Anterior cingulate cortex (tissue), 58 donors: ENCODE measurements around the gene GLI3.

Experiments used
- DNase-seq, 58 donors: peaks; one replicate each; lab custom pipeline; 2025; lab: John Stamatoyannopoulos, UW

The GLI3 gene

DNA sequence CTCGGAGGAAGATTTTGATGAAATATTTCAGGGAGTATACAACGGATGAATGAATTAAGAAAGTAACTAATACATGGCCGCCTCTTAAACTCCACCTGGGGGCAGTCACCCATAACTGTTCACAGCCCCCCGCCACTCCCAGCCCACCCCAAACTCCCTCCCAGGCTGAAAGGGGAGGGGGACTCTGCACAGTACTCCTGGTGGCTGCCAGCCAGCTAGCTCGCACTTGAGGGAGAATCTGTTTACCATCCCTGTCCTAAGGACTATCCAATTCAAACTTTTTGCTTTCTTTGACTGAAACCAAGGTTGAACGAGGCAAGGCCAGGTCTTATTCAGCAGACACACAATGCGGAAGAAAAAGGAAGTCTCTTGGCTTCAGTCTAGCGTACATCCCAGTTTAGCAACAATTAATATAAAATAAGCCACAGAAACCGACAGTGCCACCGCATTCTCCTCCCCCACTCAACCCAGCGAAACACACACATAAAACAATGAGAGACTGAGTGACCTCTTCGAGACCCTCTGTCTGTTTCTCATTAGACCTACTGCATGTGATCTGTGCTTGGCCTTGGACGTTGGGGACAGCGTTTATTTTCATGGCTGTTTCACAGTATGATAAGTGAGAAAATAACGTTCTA lies 219.5 kb downstream of the GLI3 start:
- no peak for DNase-seq

DNA sequence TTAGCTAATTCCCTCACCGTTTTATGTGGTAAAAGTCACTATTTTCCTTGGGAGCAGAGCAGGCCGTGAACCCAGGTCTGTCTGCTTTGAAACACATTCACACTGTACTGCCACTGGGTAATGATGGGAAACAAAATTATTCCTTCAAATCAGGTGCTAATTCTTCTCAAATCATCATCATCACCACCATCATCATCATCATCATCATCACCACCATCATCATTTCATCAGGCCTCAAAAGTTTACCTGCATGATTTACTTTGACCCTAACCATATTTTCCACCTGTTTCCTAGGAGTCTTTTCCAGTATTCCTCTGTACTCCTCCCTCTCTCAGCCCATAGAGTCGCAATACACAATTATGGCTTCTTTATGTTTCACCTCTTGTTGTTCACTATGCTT lies 220.5 kb downstream of the GLI3 start:
- DNase-seq: no peak

DNA sequence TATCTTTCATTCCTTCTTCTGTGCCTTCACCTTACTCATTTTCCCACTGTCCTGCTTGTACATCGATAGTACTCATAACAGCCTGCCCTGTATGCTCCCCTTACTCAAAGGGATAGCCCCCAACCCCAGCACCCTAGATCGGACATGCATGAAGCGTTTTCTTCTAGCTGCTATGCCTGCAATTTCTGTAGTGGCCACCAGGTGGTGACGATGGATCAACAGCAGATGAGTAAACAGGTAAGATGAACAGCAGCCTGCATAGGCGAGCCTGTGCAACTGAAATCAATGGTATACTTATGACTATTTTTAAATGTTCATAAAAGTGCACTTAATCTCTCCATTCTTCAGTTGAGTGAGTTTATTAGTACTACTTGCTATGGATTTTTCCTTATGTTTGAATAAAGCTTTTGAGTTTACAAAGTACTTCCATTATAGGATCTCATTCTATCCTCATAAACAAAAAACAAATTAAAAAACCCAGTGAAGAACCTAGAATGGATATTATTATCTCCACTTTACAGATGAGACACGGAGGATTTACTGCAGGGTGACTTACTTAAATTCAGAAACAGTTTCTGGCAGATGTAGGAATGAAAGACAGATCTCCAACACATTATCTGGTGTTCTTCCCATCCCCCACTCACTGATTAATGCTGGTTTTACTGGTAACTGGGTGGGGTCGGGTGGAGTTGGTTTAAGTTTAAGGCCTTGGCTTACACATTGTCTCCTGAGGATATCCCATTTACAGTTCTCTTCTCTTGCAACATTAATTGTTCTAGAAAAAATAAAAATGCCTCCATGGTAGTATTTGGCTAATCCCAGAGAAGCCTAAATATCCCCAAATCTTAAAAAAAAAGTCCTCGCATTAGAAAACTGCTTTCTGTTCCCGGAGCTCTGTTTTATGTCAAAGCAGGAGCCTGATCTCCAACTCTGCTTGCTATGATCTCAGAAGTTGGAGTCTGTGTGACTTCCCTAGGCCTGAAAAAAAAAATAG lies 222.1 kb downstream of the GLI3 start:
- DNase-seq: no peak

DNA sequence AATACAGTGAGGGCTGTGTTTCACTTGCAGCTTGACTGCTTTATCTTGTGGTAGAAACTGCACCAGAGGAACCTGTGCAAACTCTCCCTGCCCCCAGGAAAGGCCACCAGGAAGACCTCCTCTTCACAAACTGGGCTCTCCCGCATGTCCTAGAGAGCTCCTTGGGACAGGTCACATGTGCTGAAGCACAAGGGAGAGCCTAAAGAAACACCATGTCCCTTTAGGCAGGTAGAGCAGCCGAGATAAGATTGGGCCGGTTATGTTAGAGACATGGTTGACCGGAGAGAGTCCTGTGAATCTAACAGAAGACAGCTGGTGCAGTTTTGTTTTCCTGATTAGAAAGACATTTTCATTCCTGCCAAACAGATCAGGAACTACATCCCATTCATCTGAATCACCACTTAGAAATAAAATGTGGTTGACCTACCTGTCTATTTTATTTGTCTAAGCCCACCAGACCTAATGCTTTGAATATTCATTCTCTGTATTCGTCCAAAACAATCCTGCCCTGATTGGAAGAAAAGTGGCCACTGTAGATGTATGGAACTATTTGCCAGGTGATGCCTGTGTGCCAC lies 224.1 kb downstream of the GLI3 start:
- DNase-seq: no peak

DNA sequence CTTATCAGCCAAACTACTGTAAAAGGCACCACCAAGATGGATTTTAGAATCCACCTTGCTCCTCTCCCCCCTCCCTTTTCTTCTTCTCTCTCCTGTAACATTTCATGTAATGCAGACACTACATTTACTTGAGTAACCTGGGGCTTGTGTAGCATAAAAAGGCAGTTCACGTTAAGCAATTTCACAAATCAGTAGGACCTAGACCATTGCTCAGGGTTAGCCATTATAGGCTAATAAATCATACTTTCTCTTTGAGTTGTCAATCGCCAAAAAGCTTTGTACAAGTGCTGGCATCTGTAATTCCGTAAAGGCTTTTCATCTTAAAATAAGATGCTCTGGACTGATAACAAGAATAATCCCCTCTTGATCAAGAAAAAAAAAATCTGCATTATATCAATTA lies 224.7 kb downstream of the GLI3 start:
- no peak for DNase-seq

DNA sequence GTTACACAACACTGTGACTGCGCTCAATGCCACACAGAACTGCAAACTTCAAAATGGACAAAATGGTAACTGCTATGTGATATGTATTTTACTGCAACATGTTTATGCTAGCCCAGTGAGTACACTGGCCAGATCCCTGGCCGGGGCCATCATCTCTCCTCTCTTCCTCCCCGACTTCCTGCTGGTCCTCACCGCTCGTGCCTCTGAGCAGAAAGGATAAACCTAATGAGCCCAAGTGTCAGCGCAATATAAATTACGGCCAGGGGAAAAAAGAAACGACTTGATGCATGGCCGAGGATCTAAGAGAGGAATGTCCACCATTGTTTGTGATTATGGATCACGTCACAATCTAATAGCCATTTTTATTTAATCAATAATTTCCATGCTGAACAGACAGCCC lies 225.2 kb downstream of the GLI3 start:
- DNase-seq: no peak

DNA sequence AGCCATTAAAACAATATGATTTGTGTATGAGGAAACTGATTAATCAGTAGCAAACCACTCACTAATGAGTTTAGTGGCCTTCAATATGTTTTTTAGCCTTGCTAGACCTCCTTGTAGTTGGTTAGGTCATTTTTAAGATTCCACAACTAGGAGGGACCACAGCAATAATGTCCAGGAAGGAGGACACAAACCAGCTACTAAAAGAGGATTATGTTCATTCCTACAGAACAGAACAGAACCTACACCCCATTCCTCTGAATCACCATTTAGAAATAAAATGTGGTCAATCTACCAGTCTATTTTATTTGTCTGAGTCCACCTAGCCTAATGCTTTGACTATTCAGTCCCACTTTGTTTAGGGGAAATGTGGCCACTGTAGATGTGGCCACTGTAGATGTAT lies 226.3 kb downstream of the GLI3 start:
- no peak for DNase-seq

DNA sequence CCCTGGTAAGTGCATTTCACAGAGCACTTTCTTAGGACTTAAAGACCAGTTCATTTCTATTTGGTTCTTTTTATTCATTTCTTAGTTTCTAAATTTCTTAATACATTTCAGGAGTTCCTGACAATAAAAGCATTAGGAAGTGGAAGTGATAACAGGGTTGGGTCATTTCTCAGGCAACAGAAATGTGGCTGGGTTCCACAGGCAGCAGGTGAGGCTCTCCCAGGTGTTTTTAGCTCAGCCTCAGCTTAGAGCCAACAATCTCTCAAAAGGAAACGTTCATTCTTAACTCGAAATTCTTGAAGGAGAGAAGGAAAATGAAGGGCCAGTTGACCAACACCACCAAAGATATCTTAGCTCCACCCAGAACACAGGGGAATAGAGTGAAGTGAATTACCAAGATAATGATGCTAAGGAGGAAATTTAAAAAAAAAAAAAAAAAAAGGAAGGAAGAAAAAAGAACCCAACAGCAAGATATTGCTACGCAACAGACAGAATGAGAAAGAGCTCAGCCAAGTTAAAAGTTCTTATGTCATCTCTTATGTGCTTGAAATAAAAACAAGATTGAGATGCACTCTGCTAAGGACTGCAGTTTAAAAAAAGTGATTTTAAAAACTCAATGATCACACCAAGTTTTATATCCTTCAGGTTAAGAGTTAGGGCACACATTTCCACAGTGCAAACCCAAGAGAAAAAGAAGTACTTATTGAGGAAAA lies 230.1 kb downstream of the GLI3 start:
- no peak for DNase-seq

DNA sequence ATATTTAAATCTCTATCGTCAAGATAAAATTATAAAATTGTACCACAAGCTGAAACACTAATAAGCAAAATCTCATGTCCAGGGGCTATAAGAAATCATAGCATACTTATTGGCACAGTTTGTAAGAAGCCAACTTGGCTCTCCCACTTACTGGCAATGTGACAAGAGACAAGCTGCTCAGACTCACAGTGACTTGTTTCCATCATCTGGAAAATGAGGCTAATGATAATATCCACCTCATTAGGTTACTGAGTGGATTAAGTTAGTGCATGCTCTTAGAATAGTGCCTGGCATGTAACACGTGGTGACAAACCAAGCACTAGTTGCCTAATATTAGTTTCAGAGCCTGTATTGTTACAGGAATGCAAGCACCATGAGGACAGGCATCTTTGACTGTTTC lies 234.4 kb downstream of the GLI3 start:
- DNase-seq: no peak

DNA sequence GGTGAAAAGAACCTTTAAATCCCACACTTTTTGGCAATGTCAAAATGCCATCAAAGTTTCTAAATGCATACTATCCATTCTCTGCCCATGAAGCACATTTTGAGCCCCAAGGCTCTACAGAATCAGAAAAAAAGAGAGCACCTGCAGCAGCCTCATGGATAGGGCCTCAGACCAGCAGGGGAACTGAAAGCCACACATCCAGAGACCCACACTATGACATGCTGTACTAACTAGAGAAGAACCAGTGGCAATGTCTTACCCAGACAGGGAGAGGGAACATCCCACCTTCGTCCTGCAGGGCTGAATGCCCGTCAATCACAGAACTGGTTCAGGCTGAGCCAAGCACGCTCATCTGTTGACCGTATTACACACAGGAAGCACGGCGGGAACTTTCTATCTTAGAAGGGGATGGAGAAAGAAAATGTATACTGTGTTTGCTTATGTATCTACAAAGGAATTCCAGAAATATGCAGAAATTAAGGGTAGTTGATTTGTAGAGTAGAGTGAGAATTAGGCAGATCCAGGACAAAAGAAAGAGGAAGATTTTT lies 237.2 kb downstream of the GLI3 start:
- DNase-seq: no peak

DNA sequence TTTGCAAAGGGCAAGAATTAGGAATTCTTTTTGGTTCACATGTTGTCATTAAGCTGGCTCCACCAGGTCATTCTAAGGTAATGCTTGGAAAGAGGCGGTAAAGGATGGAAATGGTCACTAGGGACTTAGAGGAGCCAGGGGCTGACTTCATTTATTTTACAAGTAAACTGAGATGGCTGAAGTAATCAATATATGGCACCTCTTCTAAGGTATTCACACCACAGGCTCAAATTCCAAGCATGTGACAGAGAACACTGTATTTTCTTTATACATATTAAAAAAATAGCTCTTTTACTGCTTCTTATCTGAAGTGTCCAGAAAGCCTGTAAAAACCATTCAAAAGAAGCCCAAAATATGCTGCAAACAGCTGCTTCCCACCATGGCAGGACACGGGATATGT lies 239.0 kb downstream of the GLI3 start:
- no peak for DNase-seq

DNA sequence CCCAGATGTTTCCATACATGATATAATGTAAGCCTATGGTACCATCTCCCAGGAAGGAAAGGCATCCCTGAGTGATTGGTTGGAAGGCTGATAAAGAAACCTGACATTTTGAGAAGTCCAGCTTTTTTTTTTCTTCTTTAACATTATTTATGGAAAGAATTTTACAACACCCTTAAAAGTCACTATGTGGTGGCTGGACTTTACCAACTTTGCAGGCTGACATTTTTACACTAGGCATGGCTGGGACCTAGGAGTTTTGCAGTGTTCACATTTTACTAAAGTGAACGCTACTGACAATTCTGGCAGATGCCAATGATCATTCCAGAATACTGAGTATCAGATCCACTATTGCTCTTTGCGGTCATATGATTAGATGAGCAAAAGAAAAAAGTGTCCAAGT lies 239.9 kb downstream of the GLI3 start:
- no peak for DNase-seq

DNA sequence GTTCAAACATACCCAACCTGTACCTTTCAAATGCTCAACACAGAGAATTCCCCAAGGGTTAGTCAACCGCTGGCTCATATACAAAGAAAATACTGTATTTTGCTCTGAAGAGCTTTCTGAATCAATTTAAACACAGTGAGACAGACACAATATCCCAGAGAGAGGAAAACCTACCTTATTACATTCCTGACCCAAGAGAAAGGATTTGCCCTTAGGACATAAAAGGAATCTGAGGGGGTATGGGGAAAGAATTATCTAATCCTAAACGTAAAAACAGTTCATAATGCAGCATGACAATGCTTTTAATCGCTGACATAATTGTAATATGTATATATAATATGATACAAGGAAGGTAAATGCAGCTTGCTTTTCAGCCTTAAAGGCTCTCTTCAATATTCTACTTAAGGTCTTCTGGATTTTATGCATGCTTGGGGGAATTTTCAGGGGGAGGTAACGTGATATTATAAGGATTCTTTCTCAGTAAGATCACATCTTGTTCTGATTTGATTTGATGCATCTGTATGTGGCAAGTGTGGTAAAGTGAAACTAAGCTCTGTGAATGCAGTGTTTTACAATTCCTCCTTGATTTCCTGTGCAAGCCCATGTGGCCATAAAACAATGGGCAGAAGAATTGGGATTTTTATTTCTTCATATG lies 240.5 kb downstream of the GLI3 start:
- DNase-seq: no peak

DNA sequence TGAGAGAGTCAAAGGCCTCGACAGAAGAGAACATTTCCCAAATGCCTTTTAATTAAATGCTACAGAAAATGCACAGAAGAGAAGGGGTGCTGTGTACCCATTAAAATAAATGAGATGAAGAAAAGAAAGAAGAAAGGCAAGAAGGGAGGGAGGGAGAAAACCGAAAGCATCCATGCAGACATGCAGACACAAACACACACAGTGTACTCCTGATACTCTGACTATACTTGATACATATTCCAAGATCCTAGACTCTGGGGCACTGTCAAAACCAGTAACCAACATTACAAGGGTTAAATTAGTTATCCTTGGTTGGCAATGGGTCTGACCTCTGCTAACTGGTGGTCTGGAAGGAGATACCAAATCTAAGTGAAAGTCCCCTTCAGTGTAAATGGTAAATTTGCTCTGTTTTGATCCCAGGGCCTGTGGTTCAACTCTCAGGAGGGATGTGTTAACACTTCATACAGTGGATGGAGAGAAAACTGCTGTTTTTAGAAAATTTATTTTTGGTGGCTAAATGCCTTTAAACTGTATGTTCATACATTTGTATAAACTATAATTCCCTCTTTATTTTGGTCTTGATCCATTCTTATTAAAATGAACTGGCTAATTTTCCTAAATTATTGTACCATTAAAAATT lies 241.3 kb downstream of the GLI3 start:
- DNase-seq: no peak

DNA sequence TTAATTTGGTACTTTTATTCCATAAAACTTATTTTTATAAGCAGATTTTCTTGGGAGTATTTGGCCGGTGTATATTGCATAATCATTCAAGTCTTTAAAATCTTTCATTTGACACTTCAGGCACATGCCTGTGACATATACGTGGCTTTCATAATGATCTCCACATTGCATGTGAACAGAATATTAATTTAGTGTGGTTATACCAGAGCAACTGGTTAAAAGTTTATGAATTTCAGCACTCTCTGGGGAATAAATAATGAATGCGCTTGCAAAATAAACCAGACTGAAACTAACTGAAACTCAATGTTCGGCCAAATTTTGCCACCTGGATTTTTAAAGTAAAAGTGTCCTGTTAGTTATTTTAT lies 242.3 kb downstream of the GLI3 start:
- no peak for DNase-seq

DNA sequence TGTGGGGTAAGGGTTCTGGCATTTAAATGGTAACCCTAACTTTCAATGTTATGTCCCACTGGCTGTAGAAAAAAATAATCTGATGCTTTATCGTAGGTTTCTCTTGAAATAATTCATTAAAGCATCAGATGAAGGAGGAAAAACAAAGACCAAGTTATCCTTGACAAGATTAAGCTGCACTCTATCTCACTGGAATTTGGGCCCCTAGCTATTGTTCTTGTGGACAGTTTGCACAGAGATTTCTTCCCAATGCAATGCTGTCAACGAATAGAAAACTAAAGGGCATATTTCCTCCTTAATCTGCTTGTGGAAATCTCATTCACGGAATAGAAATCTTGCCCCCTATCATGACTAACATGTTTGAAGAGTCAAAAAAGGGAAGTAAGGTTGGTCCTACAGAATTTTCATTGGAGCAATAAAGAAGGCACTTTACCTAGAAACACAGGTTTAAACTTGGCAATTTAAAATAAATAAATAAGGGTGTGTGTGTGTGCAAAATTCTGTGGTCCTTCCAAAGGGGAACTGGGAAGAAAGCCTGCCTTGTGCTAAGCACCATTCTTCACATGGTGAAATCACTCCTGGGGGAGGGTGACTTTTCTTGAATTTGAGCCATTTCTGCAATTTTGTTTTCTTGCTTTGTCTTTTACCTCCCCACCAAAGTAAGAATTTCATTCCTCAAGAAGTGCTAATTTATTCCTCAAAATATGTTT lies 242.8 kb downstream of the GLI3 start:
- no peak for DNase-seq

DNA sequence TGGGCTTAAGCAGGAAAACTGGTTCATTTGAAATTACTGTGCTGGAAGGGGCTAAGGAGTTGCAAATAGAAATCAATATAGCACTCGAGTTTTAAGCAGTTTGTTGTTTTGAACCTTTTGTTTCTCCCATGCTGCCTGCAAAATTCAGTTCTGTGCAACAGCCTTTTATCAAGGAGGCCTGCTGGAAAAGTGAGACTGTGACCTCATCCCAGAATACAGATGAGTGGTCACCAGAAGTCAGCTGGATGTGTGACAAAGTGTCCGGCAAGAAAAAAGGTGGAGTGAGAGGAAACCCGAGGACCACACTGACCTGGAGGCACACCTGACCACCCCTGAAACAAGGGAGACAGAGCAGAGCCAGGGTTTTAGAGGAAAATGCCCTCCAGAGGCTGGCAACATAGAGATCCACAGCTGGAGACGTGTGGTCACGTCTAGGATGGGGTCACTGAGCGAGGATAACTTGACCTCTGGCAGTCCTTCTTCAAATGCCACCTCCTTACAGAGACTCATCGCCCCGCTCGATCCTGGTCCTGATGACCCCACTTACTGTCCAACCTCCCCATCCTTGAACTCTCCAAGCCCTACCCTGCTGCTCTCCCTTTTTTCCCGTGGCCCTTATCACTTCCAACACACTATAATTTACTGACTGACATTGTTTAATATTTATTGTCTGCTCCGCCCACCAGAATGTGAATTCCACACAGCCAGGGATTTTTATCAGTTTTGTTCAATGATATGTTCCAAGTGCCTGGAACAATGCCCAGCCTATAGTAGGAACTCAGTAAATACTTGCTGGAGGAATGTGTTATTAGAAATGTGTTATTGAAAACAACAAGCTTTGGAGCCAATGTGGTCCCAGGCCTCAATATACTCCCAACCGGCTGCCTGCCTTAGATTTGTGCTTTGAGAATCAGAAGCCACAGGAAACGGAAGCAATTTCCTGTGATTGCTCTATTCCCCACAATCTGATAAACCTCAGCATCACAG lies 243.8 kb downstream of the GLI3 start:
- DNase-seq: no peak

DNA sequence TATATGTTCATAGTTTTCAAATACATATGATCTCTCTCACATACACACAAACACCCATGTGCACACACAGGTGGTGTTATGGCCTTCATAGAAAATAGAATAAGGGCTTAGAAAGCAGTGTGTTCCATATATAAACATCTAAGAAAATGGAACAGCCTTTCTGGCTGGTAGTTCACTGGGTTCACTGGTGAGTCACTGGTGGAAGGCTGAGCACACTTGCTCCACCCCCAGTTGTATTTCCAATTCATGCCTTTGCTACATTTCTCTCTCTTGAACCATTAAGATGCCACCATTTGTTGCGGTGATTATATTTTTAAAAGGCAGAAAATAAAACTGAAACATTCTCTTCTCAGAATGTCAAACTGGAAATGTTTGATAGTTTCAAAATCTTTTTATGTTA lies 252.1 kb downstream of the GLI3 start:
- DNase-seq: no peak
